GM08714 (cell line): ENCODE measurements around the gene SH2D4B.

Experiments used
- H3K4me3 ChIP-seq: fragments of 200-500 bp; sonication (Bioruptor generic); 2 replicates; pipeline ENCODE4 v1.5.1; 2014; ENCODE audit warnings: mild to moderate bottlenecking, low read length, inconsistent platforms
- ZNF274 ChIP-seq: IDR thresholded peaks from 2 replicates; pipeline ENCODE4 v1.6.1; 2012; ENCODE audit warnings: mild to moderate bottlenecking, low read depth, low read length

SH2D4B gene

GRCh38 chr10:80569131-80569895 lies 31.6 kb downstream of the SH2D4B start:
- TF ChIP-seq ZNF274 = no peak
- H3K4me3 ChIP-seq = no peak overlapping the region

GRCh38 chr10:80571352-80571751 lies 33.6 kb downstream of the SH2D4B start:
- no peak for TF ChIP-seq ZNF274
- H3K4me3 ChIP-seq = no peak overlapping the region

DNA sequence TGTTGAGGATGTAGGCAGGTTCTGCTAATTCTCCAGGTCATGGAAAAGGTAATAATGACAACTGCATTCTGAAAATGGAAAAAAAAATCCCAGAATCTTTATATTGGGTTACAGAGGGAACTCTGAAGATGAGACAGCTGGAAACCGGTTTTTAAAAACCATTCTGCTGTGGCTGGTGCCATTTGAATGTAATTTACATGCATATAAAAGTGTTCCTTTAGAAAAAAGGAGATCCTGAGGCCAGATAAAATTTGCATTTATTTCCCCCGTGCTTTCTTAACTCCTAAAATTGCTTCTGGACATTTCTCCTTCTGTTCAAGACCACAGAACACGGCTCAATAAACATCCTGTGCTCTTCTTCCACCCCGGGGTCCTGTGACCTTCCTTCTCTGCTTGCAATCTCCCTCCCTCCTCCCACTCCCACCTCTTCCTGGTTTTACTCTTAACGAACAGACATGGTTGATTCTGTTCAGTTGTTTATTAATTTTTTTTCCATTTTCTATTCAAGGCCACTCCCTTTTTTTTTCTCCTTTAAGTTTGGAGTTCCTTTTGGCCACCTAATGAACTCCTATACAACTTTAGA lies 41.6 kb downstream of the SH2D4B start:
- no peak overlapping the region for H3K4me3 ChIP-seq
- no peak for TF ChIP-seq ZNF274

DNA sequence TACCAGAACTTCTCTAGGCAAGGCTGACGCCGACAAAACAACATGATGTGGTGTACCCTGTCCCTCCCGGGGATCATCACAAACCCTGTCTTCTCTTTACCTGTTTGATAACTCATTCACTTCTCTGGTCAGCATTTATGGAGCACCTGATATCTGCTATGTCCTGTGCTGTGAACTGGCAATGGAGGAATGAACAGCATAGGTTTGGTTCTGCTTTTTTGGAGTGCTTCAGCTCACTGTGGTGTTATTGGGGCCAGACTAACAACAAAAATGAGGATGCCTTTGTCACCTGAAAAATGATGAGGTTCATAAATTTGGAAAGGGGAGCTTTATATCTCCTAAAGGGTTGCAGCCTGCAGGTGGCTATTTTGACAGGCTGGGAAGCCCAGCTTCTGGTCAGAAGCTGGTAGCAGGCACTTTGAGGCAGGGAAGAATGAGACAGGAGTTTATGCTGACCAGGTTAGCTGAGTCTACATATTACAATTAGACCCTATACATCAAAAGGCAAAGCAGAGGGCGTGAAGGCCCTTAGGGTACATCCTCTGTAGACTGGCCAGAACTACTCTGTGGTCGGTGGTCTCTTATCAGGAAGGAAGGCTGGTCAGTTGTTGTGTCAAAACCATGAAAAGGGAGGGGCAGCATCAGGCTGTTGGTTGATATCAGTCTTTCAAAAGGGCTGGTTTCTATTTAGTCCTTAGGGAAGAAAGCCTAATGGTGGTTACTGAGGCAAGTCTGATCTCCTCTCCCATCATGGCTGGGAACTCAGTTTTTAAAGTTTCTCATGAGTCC lies 42.3 kb downstream of the SH2D4B start:
- TF ChIP-seq ZNF274 = no peak
- no peak overlapping the region for H3K4me3 ChIP-seq

GRCh38 chr10:80580638-80581468 lies 43.2 kb downstream of the SH2D4B start:
- TF ChIP-seq ZNF274 = no peak

DNA sequence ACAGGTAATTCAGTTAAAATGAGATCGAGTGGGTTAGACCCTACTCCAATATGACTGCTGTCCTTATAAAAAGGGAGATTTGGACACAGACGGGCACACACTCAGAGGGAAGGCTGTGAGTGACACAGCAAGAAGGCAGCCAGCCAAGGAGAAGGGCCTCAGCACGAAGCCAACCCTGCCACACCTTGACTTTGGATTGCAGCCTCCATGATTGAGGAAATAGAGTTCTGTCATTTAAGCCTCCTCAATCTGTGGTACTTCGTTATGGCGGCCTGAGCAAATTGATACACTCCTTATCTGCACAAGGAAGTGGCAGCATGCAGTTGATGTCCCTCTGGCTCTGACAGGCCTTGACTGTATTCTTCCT lies 43.8 kb downstream of the SH2D4B start:
- TF ChIP-seq ZNF274 = no peak
- H3K4me3 ChIP-seq = no peak overlapping the region

More at GRCh38 chr10:80580638-80581468, 43.2 kb downstream of the SH2D4B start:
- H3K4me3 ChIP-seq = no peak overlapping the region

- TF ChIP-seq ZNF274 = no peak
- no peak overlapping the region for H3K4me3 ChIP-seq
Observed at GRCh38 chr10:80582286-80582960, 44.7 kb downstream of the SH2D4B start.

DNA sequence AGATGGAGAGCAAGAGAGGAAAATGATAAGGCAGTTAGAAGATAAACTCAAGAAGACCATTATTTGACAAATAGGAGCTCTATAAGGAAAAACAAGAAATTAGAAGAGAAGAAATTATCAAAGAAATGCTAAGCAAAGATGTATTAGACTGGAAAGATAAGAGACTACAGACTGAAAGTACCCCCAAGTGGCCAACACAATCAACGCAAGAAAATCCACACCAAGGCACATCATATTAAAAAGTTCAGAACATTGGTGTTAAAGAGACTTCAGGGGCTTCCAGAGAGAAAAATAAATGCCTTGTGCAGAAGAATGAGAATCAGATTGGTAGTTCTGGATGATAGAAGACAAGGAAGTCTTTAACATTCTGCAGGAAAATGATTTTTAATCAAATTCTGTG lies 46.0 kb downstream of the SH2D4B start:
- TF ChIP-seq ZNF274 = no peak
- no peak overlapping the region for H3K4me3 ChIP-seq

DNA sequence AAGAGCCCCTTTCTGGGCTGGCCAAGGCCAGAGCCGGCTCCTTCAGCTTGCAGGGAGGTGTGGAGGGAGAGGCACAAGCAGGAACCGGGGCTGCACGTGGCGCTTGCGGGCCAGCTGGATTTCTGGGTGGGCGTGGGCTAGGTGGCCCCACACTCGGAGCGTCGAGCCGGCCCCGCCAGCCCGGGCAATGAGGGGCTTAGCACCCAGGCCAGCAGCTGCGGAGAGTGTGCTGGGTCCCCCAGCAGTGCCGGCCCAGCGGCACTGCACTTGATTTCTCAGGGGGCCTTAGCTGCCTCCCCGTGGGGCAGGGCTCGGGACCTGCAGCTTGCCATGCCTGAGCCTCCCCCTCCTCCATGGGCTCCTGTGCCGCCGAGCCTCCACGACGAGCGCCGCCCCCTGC lies 48.1 kb downstream of the SH2D4B start:
- H3K4me3 ChIP-seq = no peak overlapping the region
- TF ChIP-seq ZNF274 = no peak

GRCh38 chr10:80588546-80588945 lies 50.8 kb downstream of the SH2D4B start:
- no peak for TF ChIP-seq ZNF274
- H3K4me3 ChIP-seq = no peak overlapping the region

GRCh38 chr10:80589726-80590373 lies 52.1 kb downstream of the SH2D4B start:
- H3K4me3 ChIP-seq = no peak overlapping the region
- TF ChIP-seq ZNF274 = no peak

DNA sequence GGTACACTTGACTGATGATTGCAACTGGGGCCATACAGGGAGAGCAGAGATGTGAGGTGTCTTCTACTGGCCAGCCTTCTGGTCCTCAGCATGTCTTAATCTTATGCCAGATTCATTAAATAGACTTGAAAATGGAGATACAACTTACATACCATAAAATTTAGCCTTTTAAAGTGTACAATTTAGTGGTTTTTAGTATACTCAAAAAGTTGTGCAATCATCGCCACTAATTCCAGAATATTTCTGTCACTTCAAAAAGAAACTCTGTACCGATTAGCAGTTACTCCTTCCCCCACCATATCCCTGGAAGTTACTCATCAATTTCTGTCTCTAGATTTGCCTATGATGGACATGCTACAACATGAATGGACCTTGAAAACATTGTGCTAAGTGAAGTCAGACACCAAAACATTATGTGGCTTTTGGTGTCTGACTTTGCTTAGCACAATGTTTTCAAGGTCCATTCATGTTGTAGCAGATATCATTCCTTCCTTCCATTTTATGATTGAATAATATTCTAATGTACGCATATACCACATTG lies 53.0 kb downstream of the SH2D4B start:
- H3K4me3 ChIP-seq = no peak overlapping the region
- no peak for TF ChIP-seq ZNF274
